ENCODE data around the gene PI4KA. TPM values are rescaled to one million over a fixed set of nuclear protein-coding genes. Genes with fewer than 3 reads are reported as not detected.
"Not testable (repeated sequence)": the region's sequence is repeated elsewhere in the genome, so short reads cannot be mapped to it uniquely, and the experiment has no call there.

Gene PI4KA
- polyA plus RNA-seq, 1 donor from 2014 or later: 42.2 TPM

- not testable (repeated sequence) for H3K27me3 ChIP-seq (ENCODE audit: insufficient read depth, low read depth, low read length); H3K9me3 ChIP-seq (ENCODE audit: low read length); H3K9me2 ChIP-seq (ENCODE audit: insufficient read depth, low read length); H4K20me1 ChIP-seq (ENCODE audit: insufficient read depth); H3K4me2 ChIP-seq (ENCODE audit: low read length); H2AFZ ChIP-seq (ENCODE audit: low read depth, low read length); H3F3A ChIP-seq (ENCODE audit: insufficient read depth, low read length, poor library complexity, severe bottlenecking); H3K36me3 ChIP-seq (ENCODE audit: insufficient read depth, low read length); H3K79me2 ChIP-seq (replicated peaks; ENCODE audit: insufficient read depth, low read length)
- Histone ChIP-seq H3K9ac (ENCODE audit: low read length) (peak overlapping the region; percentile 56), H3K4me3 (ENCODE audit: low read length) (peak overlapping the region; percentile 66), H3K27ac (ENCODE audit: low read length) (peak overlapping the region; percentile 71)
- TF ChIP-seq POLR2AphosphoS5 (IDR thresholded peaks at IDR 0.05): peak; percentile 66
- peak; percentile 21 for TF ChIP-seq MXI1 (conservative IDR thresholded peaks at IDR 0.05; ENCODE audit: poor library complexity, severe bottlenecking)
Observed at GRCh38 chr22:20702546-20703413, 155.8 kb downstream of the PI4KA start.

DNA sequence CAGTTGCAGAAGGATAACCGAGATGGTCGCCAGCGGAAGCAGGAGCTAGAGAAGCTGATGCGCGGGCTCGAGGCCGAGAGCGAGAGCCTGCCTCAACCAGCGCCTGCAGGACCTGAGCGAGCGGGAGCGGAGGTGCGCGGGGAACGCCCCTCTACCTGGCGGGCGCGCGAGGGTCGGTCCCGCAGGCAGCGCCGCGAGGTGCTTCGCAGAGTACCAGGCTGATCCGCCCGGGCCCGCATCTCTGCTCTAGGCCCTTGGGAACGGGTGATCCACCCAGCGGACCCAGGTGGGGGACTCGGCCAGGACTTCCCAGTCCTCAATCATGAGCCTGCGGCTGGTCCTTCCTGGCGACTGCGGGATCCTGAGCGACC, 156.5 kb downstream of the PI4KA start:
- Histone ChIP-seq H3K9ac (ENCODE audit: low read length) (peak overlapping the region; percentile 66), H3K4me3 (ENCODE audit: low read length) (peak overlapping the region; percentile 66), H3K27ac (ENCODE audit: low read length) (peak overlapping the region; percentile 71)
- H3K79me2 ChIP-seq (replicated peaks; ENCODE audit: insufficient read depth, low read length); H3K4me2 ChIP-seq (ENCODE audit: low read length); H3K36me3 ChIP-seq (ENCODE audit: insufficient read depth, low read length); H3F3A ChIP-seq (ENCODE audit: insufficient read depth, low read length, poor library complexity, severe bottlenecking); H3K9me2 ChIP-seq (ENCODE audit: insufficient read depth, low read length); H3K9me3 ChIP-seq (ENCODE audit: low read length); H4K20me1 ChIP-seq (ENCODE audit: insufficient read depth); H3K27me3 ChIP-seq (ENCODE audit: insufficient read depth, low read depth, low read length); H2AFZ ChIP-seq (ENCODE audit: low read depth, low read length): not testable (repeated sequence)
- peak; percentile 42 for TF ChIP-seq MXI1 (conservative IDR thresholded peaks at IDR 0.05; ENCODE audit: poor library complexity, severe bottlenecking)

DNA sequence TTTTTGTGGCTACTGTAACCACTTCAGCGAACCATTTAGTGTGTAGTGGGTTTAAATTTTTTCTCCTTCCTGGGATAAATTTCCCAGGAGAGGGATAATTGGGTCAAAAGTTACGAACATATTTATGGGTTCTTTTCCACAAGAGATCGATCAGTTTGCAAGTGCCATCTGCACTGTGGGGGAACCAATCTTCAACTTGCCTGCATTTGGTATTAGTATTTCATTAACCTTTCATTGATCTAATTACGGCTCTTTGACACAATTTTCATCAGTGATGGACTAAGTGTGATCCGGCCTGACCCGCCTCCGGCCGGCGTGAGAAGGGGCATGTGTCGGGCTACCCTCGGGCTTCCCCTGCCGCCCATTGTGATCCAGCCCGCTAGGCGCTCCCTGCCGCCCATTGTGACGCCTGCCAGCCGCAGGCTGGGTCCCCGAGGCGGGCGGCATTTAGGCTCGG, 156.9 kb downstream of the PI4KA start:
- not testable (repeated sequence) for H3K9me3 ChIP-seq (ENCODE audit: low read length); H4K20me1 ChIP-seq (ENCODE audit: insufficient read depth); H3K27me3 ChIP-seq (ENCODE audit: insufficient read depth, low read depth, low read length); H2AFZ ChIP-seq (ENCODE audit: low read depth, low read length); H3K79me2 ChIP-seq (replicated peaks; ENCODE audit: insufficient read depth, low read length); H3K9me2 ChIP-seq (ENCODE audit: insufficient read depth, low read length); H3K36me3 ChIP-seq (ENCODE audit: insufficient read depth, low read length); H3F3A ChIP-seq (ENCODE audit: insufficient read depth, low read length, poor library complexity, severe bottlenecking)
- Histone ChIP-seq H3K9ac (ENCODE audit: low read length) (peak overlapping the region; percentile 66), H3K27ac (ENCODE audit: low read length) (peak overlapping the region; percentile 71), H3K4me3 (ENCODE audit: low read length) (peak overlapping the region; percentile 66), H3K4me2 (ENCODE audit: low read length) (peak overlapping the region; percentile 82)

GRCh38 chr22:20700347-20700746, 158.3 kb downstream of the PI4KA start:
- H3K4me3 ChIP-seq (ENCODE audit: low read length); H2AFZ ChIP-seq (ENCODE audit: low read depth, low read length); H3K36me3 ChIP-seq (ENCODE audit: insufficient read depth, low read length); H3K27ac ChIP-seq (ENCODE audit: low read length); H3K9ac ChIP-seq (ENCODE audit: low read length); H4K20me1 ChIP-seq (ENCODE audit: insufficient read depth); H3F3A ChIP-seq (ENCODE audit: insufficient read depth, low read length, poor library complexity, severe bottlenecking); H3K27me3 ChIP-seq (ENCODE audit: insufficient read depth, low read depth, low read length); H3K4me2 ChIP-seq (ENCODE audit: low read length); H3K79me2 ChIP-seq (replicated peaks; ENCODE audit: insufficient read depth, low read length); H3K9me3 ChIP-seq (ENCODE audit: low read length); H3K9me2 ChIP-seq (ENCODE audit: insufficient read depth, low read length): not testable (repeated sequence)

GRCh38 chr22:20699856-20700255, 158.8 kb downstream of the PI4KA start:
- H3K27me3 ChIP-seq (ENCODE audit: insufficient read depth, low read depth, low read length); H3K9me3 ChIP-seq (ENCODE audit: low read length); H3F3A ChIP-seq (ENCODE audit: insufficient read depth, low read length, poor library complexity, severe bottlenecking); H3K36me3 ChIP-seq (ENCODE audit: insufficient read depth, low read length); H4K20me1 ChIP-seq (ENCODE audit: insufficient read depth); H3K27ac ChIP-seq (ENCODE audit: low read length); H3K79me2 ChIP-seq (replicated peaks; ENCODE audit: insufficient read depth, low read length); H3K9ac ChIP-seq (ENCODE audit: low read length); H3K9me2 ChIP-seq (ENCODE audit: insufficient read depth, low read length); H3K4me2 ChIP-seq (ENCODE audit: low read length); H2AFZ ChIP-seq (ENCODE audit: low read depth, low read length); H3K4me3 ChIP-seq (ENCODE audit: low read length): not testable (repeated sequence)
